ENCODE results near the gene PAQR4. TPM values are rescaled to one million over a fixed set of nuclear protein-coding genes. Genes with fewer than 3 reads are reported as not detected.
A peak's percentile ranks its signal among the peaks of the same experiment; 100 is the strongest.

The PAQR4 gene
- total RNA-seq, 6 donors from 2014 or later = 5.2 to 13.5 (median 8.3) TPM

GRCh38 chr16:2988590-2989099, 19.5 kb downstream of the PAQR4 start:
- no peak overlapping the region for H3K27ac ChIP-seq
- TF ChIP-seq POLR2AphosphoS5 (IDR thresholded peaks at IDR 0.05) (no peak), EP300 (IDR thresholded peaks at IDR 0.05) (no peak), CTCF (IDR thresholded peaks at IDR 0.05) (no peak), POLR2A (IDR thresholded peaks at IDR 0.05) (no peak)
- peaks cover 4 to 13% (median 9%) of the 10 kb centered on the region in 4 donors for H3K4me1 ChIP-seq
- H3K9me3 ChIP-seq = no peaks in the 10 kb centered on the region
- no peaks in the 10 kb centered on the region for H3K36me3 ChIP-seq
- WGBS, 2 donors = 57 to 75% methylated on average over 7 to 8 of the region's 8 CpGs
- no peak for ATAC-seq (ENCODE audit: low FRiP score in 2 of 2)
- H3K4me3 ChIP-seq = no peak overlapping the region
- no peaks in the 10 kb centered on the region for H3K27me3 ChIP-seq
- peak in 1 of 2 donors; percentile 55 for DNase-seq

- no peaks in the 10 kb centered on the region for H3K9me3 ChIP-seq
- H3K27ac ChIP-seq = no peak overlapping the region
- TF ChIP-seq POLR2AphosphoS5 (IDR thresholded peaks at IDR 0.05) (no peak), POLR2A (IDR thresholded peaks at IDR 0.05) (no peak), CTCF (IDR thresholded peaks at IDR 0.05) (no peak), EP300 (IDR thresholded peaks at IDR 0.05) (no peak)
- peaks cover 0 to 7% (median 1%) of the 10 kb centered on the region in 4 donors for H3K4me1 ChIP-seq
- H3K27me3 ChIP-seq = no peaks in the 10 kb centered on the region
- WGBS, 2 donors = 60 to 64% methylated on average over 7 to 8 of the region's 10 CpGs
- H3K4me3 ChIP-seq = no peak overlapping the region
- H3K36me3 ChIP-seq = no peaks in the 10 kb centered on the region
- ATAC-seq (ENCODE audit: low FRiP score in 2 of 2) (no peak), DNase-seq (peak; percentile 37 to 61)
Measured at GRCh38 chr16:2990891-2991290, 21.7 kb downstream of the PAQR4 start.

- H3K27ac ChIP-seq = no peak overlapping the region
- ATAC-seq (ENCODE audit: low FRiP score in 2 of 2) = no peak
- 85 to 90% methylated on average over 9 to 12 of the region's 12 CpGs for WGBS, 2 donors
Measured at GRCh38 chr16:2991566-2992261, 22.6 kb downstream of the PAQR4 start.

GRCh38 chr16:2992383-2993081, 23.4 kb downstream of the PAQR4 start:
- DNase-seq (peak in 1 of 2 donors; percentile 48), ATAC-seq (ENCODE audit: low FRiP score in 2 of 2) (no peak)
- H3K36me3 ChIP-seq = no peaks in the 10 kb centered on the region
- TF ChIP-seq CTCF (IDR thresholded peaks at IDR 0.05) = no peak
- no peak for TF ChIP-seq EP300 (IDR thresholded peaks at IDR 0.05)
- no peak for TF ChIP-seq POLR2A (IDR thresholded peaks at IDR 0.05)
- no peak for TF ChIP-seq POLR2AphosphoS5 (IDR thresholded peaks at IDR 0.05)
- H3K27ac ChIP-seq = no peak overlapping the region
- H3K4me1 ChIP-seq = peaks cover 0 to 7% (median 0%) of the 10 kb centered on the region in 4 donors
- H3K4me3 ChIP-seq = no peak overlapping the region
- WGBS, 2 donors = 78 to 83% methylated on average over 11 to 14 of the region's 14 CpGs
- no peaks in the 10 kb centered on the region for H3K9me3 ChIP-seq
- H3K27me3 ChIP-seq = no peaks in the 10 kb centered on the region

More at GRCh38 chr16:2991566-2992261, 22.6 kb downstream of the PAQR4 start:
- no peaks in the 10 kb centered on the region for H3K36me3 ChIP-seq
- no peak for DNase-seq
- H3K4me3 ChIP-seq = no peak overlapping the region
- H3K27me3 ChIP-seq = no peaks in the 10 kb centered on the region
- H3K9me3 ChIP-seq = no peaks in the 10 kb centered on the region
- TF ChIP-seq CTCF (IDR thresholded peaks at IDR 0.05) = no peak
- no peak for TF ChIP-seq POLR2A (IDR thresholded peaks at IDR 0.05)
- no peak for TF ChIP-seq EP300 (IDR thresholded peaks at IDR 0.05)
- TF ChIP-seq POLR2AphosphoS5 (IDR thresholded peaks at IDR 0.05) = no peak
- peaks cover 0 to 7% (median 0%) of the 10 kb centered on the region in 4 donors for H3K4me1 ChIP-seq

Data from upper lobe of left lung (tissue), 6 donors.